Prostate gland (tissue), 2 donors: Measurements from ENCODE around the gene PRR12. TPM values are rescaled to one million over a fixed set of nuclear protein-coding genes. Genes with fewer than 3 reads are reported as not detected.

Experiments used
- DNase-seq: peaks from one replicate; pipeline ENCODE4 v3.0.0-alpha.2; 2019; ENCODE audit warnings: low spot score
- H3K27ac ChIP-seq, 2 donors: fragments of 200-600 bp; sonication (generic); 2 replicates each; pipeline ENCODE4 v1.5.1; 2017 to 2019
- H3K27me3 ChIP-seq: fragments of 200-600 bp; sonication (generic); replicated peaks from 2 replicates; pipeline ENCODE4 v1.5.1; 2019; ENCODE audit not compliant: insufficient read depth
- H3K36me3 ChIP-seq, 2 donors: fragments of 200-600 bp; sonication (generic); 1 replicate in 1 of 2; 2 replicates in 1 of 2; pipeline versions ENCODE4 v1.5.1 to v1.8.1; 2017 to 2019
- H3K4me1 ChIP-seq: fragments of 200-600 bp; sonication (generic); replicated peaks from 2 replicates; pipeline ENCODE4 v1.5.1; 2019
- H3K4me3 ChIP-seq, 2 donors: fragments of 200-600 bp; sonication (generic); 2 replicates each; pipeline ENCODE4 v1.5.1; 2017 to 2019
- H3K9me3 ChIP-seq: fragments of 200-600 bp; sonication (generic); 2 replicates; pipeline ENCODE4 v1.5.1; 2017
- POLR2A ChIP-seq: fragments of 450-650 bp; IDR thresholded peaks from one replicate; pipeline ENCODE4 v1.6.1; 2016; ENCODE audit warnings: antibody characterized with exemption, mild to moderate bottlenecking
- POLR2AphosphoS5 ChIP-seq: sonication (generic); formaldehyde crosslinking; IDR thresholded peaks from one replicate; pipeline ENCODE4 v1.6.1; 2017; ENCODE audit warnings: antibody characterized with exemption
- WGBS: methylation state at CpG from one replicate; pipeline ENCODE4 v1.1.5; 2018; 5-methylcytosine and 5-hydroxymethylcytosine counted together
- intact Hi-C: fragments of 100-400 bp; cut with DNase I; formaldehyde crosslinking; loops from one replicate; pipeline ENCODE4 v1.14.2; 2022
- total RNA-seq, 2 donors: library from RNA; depleted of rRNA; stranded (reverse); fragments of >200 nt; gene quantifications; one replicate each; pipeline ENCODE4 v1.1.0, GENCODE V29; 2016
- TF ChIP-seq, protein P1 (sequence below), 4 experiments: fragments of 200-600 bp in 2 of 4; fragments of 450-650 bp in 2 of 4; sonication (generic) in 2 of 4; IDR thresholded peaks; 1 replicate in 3 of 4; 2 replicates in 1 of 4; pipeline ENCODE4 v1.5.1; 2016 to 2019; ENCODE audit warnings: antibody characterized with exemption in 4 of 4, mild to moderate bottlenecking in 2 of 4, moderate library complexity in 2 of 4

PRR12 gene
- total RNA-seq, 2 donors from 2014 or later: 24.0 to 41.9 TPM

GRCh38 chr19:49641688-49642491 lies 50.9 kb downstream of the PRR12 start, which contains the start of gene SCAF1:
Gene SCAF1 (plus strand): TSS chr19:49642209. CDS start chr19:49645027, 2,818 bp downstream.
- TF ChIP-seq, protein P1, sequence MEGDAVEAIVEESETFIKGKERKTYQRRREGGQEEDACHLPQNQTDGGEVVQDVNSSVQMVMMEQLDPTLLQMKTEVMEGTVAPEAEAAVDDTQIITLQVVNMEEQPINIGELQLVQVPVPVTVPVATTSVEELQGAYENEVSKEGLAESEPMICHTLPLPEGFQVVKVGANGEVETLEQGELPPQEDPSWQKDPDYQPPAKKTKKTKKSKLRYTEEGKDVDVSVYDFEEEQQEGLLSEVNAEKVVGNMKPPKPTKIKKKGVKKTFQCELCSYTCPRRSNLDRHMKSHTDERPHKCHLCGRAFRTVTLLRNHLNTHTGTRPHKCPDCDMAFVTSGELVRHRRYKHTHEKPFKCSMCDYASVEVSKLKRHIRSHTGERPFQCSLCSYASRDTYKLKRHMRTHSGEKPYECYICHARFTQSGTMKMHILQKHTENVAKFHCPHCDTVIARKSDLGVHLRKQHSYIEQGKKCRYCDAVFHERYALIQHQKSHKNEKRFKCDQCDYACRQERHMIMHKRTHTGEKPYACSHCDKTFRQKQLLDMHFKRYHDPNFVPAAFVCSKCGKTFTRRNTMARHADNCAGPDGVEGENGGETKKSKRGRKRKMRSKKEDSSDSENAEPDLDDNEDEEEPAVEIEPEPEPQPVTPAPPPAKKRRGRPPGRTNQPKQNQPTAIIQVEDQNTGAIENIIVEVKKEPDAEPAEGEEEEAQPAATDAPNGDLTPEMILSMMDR (IDR thresholded peaks at IDR 0.05): peak in 2 of 4 experiments; percentile 13 to 25
- TF ChIP-seq POLR2A (peak; percentile 96), POLR2AphosphoS5 (peak; percentile 100)
- peak within 1 kb of the TSS; percentile 97 to 98 for H3K27ac ChIP-seq
- peak within 1 kb of the TSS; percentile 95 to 96 for H3K4me3 ChIP-seq
- under 1% methylated on average over 69 of the region's 87 CpGs for WGBS
- H3K4me1 ChIP-seq: peaks cover 22% of the 10 kb centered on the region
- peak; percentile 99 for DNase-seq
- peaks cover 0 to 6% of the 10 kb centered on the region in 2 donors for H3K36me3 ChIP-seq
- no peaks in the 10 kb centered on the region for H3K27me3 ChIP-seq
- intact Hi-C loops: loop anchor here (2.0 kb wide), 1 partner anchor 35 kb away; the partner anchor contains the start of gene PRMT1
- H3K9me3 ChIP-seq: no peaks in the 10 kb centered on the region

GRCh38 chr19:49642492-49643035 lies 51.6 kb downstream of the PRR12 start:
- Histone ChIP-seq H3K36me3 (peaks cover 0 to 6% of the 10 kb centered on the region in 2 donors), H3K4me1 (peaks cover 22% of the 10 kb centered on the region), H3K4me3 (peak overlapping the region; percentile 95 to 96), H3K27me3 (no peaks in the 10 kb centered on the region), H3K9me3 (no peaks in the 10 kb centered on the region), H3K27ac (peak overlapping the region; percentile 91 to 97)
- intact Hi-C loops: loop anchor here (2.0 kb wide), 1 partner anchor 34 kb away; the partner anchor contains the start of gene PRMT1
- WGBS: 7% methylated on average over 5 of the region's 5 CpGs
- TF ChIP-seq, protein P1 (IDR thresholded peaks at IDR 0.05): no peak
- TF ChIP-seq POLR2AphosphoS5 (no peak), POLR2A (no peak)
- DNase-seq: no peak

DNA sequence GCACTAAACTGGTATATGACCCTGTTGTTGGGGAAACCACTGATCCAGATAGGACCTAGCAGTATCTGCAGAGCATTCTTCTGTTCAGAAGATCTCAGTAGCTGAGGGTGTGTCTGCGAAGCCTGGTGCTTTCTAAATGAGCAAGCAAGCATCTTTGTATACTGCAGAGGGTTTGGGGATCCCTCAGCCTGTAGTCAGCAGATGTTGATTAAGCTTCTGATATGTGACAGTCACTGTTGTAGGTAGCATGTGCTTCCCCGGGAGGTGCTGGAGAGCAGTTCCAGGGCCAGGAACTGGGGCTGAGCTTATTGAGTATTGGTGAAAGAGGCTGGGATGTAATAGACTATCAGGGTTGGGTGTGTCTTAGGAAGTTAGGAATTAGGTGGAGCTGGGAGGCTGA lies 52.5 kb downstream of the PRR12 start:
- H3K4me1 ChIP-seq: peaks cover 18% of the 10 kb centered on the region
- H3K36me3 ChIP-seq: peaks cover 0 to 6% of the 10 kb centered on the region in 2 donors
- DNase-seq: no peak
- WGBS: 63% methylated on average over 2 of the region's 2 CpGs
- no peaks in the 10 kb centered on the region for H3K9me3 ChIP-seq
- intact Hi-C loops: loop anchor here (2.0 kb wide), 1 partner anchor 33 kb away; the partner anchor contains the start of gene PRMT1
- H3K27ac ChIP-seq: no peak overlapping the region
- H3K4me3 ChIP-seq: no peak overlapping the region
- TF ChIP-seq, protein P1 (IDR thresholded peaks at IDR 0.05): no peak
- TF ChIP-seq POLR2A (no peak), POLR2AphosphoS5 (no peak)
- H3K27me3 ChIP-seq: no peaks in the 10 kb centered on the region

DNA sequence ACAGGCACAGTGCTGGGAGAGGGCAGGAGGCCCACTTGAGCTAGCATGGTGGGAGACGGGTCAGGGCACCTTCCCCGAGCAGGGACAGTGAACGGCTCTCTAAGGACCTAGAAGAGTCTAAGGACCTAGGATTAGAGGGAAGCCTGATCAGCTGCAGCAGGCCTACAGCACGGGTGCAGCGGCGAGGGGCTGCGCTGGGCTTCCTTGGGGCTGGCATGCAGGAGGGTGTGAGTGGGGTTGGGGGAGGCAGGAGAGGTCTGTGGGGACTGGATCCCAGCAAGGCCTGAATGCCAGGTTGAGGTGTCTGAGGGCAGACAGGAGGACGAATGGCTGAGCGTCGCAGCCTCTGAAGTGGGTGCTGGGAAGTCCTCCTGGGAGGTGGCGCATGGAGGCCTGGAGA lies 54.6 kb downstream of the PRR12 start:
- no peaks in the 10 kb centered on the region for H3K27me3 ChIP-seq
- peaks cover 3 to 6% of the 10 kb centered on the region in 2 donors for H3K36me3 ChIP-seq
- WGBS: 84% methylated on average over 11 of the region's 11 CpGs
- TF ChIP-seq, protein P1 (IDR thresholded peaks at IDR 0.05): no peak
- no peak for TF ChIP-seq POLR2AphosphoS5
- TF ChIP-seq POLR2A: no peak
- no peak for DNase-seq
- intact Hi-C loops: no loop called here
- H3K4me1 ChIP-seq: peaks cover 13% of the 10 kb centered on the region
- no peaks in the 10 kb centered on the region for H3K9me3 ChIP-seq
- no peak overlapping the region for H3K27ac ChIP-seq
- no peak overlapping the region for H3K4me3 ChIP-seq
